Activated CD4-positive, alpha-beta T cell treated with anti-CD3 and anti-CD28 coated beads, Interleukin-2, amount 10 ng/mL, durations not matched to agents 24 days and 14 days (primary cell): ENCODE results near the gene LACTB. TPM values are rescaled to one million over a fixed set of nuclear protein-coding genes. Genes with fewer than 3 reads are reported as not detected.

ENCODE experiments used
- DNase-seq: peaks from one replicate; pipeline ENCODE4 v3.0.0; 2022
- H3K27ac Mint-ChIP-seq: one replicate; pipeline ENCODE4 v1.8.0; 2022; ENCODE audit warnings: mild to moderate bottlenecking, mixed read lengths
- H3K27me3 Mint-ChIP-seq: one replicate; pipeline ENCODE4 v1.8.0; 2022; ENCODE audit warnings: mixed read lengths
- H3K36me3 Mint-ChIP-seq: one replicate; pipeline ENCODE4 v1.8.0; 2022; ENCODE audit warnings: low read depth, mild to moderate bottlenecking, mixed read lengths
- H3K4me1 Mint-ChIP-seq: one replicate; pipeline ENCODE4 v1.8.0; 2021; ENCODE audit warnings: mixed read lengths
- H3K4me3 Mint-ChIP-seq: one replicate; pipeline ENCODE4 v1.8.0; 2022; ENCODE audit warnings: mild to moderate bottlenecking, moderate library complexity, mixed read lengths
- H3K9me3 Mint-ChIP-seq: one replicate; pipeline ENCODE4 v1.8.0; 2021; ENCODE audit warnings: mixed read lengths
- intact Hi-C: fragments of 100-400 bp; cut with micrococcal nuclease; formaldehyde crosslinking; loops from one replicate; pipeline ENCODE4 v1.15.1; 2023
- total RNA-seq: library from RNA; stranded (reverse); gene quantifications from 2 replicates; pipeline ENCODE4 v1.2.3, GENCODE V29; 2022

LACTB gene
- total RNA-seq, 1 donor from 2014 or later: 15.7 TPM

DNA sequence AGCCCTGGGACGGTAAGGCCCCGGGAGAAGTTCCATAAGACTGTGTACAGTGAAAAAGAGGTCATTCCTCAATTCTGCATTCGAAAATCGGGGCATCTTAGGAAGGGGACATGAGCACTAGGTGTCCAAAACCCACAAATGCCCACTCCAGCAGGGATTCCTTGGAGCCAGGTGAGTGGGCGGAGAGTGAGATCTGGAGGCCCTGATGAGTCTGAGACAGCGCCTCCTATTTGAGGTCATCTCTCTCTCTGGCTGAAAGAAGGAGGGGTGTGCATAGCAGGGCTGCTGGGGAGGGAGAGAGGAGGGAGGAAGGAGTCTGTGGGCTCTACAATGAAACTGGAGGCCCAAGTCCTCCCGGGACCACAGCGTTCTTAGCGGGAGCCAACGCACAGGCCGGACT lies 38.1 kb upstream of the LACTB start:
- H3K9me3 Mint-ChIP-seq: no peaks in the 10 kb centered on the region
- DNase-seq: no peak
- peaks cover 11% of the 10 kb centered on the region for H3K27me3 Mint-ChIP-seq
- no peaks in the 10 kb centered on the region for H3K4me1 Mint-ChIP-seq
- H3K36me3 Mint-ChIP-seq: no peaks in the 10 kb centered on the region
- H3K4me3 Mint-ChIP-seq: no peak overlapping the region
- intact Hi-C loops: no loop called here
- H3K27ac Mint-ChIP-seq: no peak overlapping the region

DNA sequence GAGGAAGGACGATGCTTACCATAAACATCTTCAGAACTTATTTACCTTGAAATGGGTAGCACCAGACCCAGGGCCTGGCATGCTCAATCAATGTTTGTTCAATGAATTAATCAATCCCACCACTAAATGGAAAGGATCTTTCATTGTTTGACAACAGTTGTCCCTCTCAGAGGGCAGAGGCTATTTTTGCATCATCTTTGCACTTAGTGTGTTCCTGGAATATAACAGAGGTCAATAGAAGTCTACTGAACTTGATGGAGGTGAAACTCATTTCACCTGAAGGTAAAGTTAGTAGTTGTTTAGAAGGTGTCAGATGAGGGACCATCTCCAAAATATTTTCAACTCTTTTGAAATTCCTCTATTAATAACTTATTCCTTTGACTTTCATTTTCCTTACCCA lies 36.9 kb upstream of the LACTB start:
- intact Hi-C loops: no loop called here
- peaks cover 7% of the 10 kb centered on the region for H3K27me3 Mint-ChIP-seq
- no peaks in the 10 kb centered on the region for H3K9me3 Mint-ChIP-seq
- no peaks in the 10 kb centered on the region for H3K4me1 Mint-ChIP-seq
- DNase-seq: no peak
- H3K36me3 Mint-ChIP-seq: no peaks in the 10 kb centered on the region
- no peak overlapping the region for H3K4me3 Mint-ChIP-seq
- H3K27ac Mint-ChIP-seq: no peak overlapping the region

GRCh38 chr15:63085289-63085688 lies 36.4 kb upstream of the LACTB start:
- no peak overlapping the region for H3K4me3 Mint-ChIP-seq
- H3K4me1 Mint-ChIP-seq: no peaks in the 10 kb centered on the region
- H3K9me3 Mint-ChIP-seq: no peaks in the 10 kb centered on the region
- H3K27ac Mint-ChIP-seq: no peak overlapping the region
- no peak for DNase-seq
- no peaks in the 10 kb centered on the region for H3K36me3 Mint-ChIP-seq
- intact Hi-C loops: no loop called here
- peaks cover 7% of the 10 kb centered on the region for H3K27me3 Mint-ChIP-seq

DNA sequence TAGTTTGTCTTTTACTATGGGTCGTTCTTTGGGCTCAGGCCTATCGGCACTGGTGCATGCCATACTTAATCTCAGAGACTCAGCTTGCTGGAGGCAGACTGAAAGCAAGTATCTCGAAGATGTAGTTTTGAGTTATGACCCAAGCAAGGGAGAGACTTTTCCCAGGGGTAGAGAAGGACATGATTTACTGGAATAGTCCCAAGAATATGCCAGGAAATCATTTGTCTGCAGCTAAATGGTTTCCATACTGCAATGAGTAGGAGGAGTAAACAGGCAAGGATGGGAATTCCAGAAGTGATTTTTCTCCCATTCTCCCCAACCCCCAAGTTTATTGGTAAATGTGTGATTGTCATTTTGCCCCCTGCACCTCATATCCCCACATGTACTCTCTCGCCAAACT lies 35.4 kb upstream of the LACTB start:
- intact Hi-C loops: no loop called here
- H3K27me3 Mint-ChIP-seq: peaks cover 7% of the 10 kb centered on the region
- H3K27ac Mint-ChIP-seq: no peak overlapping the region
- no peaks in the 10 kb centered on the region for H3K36me3 Mint-ChIP-seq
- H3K9me3 Mint-ChIP-seq: no peaks in the 10 kb centered on the region
- H3K4me3 Mint-ChIP-seq: no peak overlapping the region
- no peak for DNase-seq
- H3K4me1 Mint-ChIP-seq: no peaks in the 10 kb centered on the region

DNA sequence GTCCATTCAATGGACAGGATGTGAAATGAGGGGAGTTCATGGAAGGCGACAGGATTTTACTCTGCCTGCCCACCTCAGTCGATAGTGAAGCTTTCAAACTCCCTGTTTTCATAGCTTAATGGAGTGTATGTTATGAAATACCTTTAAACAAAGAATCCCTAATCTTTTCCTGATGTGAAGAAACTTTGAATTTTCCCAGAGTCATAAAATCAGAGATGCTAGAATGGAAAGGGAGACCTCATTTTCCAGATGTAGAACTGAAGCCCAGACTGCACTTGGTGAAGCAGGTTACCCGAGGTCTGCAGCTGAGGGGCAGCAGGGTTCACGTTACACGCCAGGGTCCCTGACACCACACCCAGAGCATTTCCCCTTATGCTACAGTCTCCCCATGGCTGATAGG lies 34.7 kb upstream of the LACTB start:
- no peaks in the 10 kb centered on the region for H3K4me1 Mint-ChIP-seq
- no peak overlapping the region for H3K4me3 Mint-ChIP-seq
- H3K9me3 Mint-ChIP-seq: no peaks in the 10 kb centered on the region
- H3K27ac Mint-ChIP-seq: no peak overlapping the region
- H3K36me3 Mint-ChIP-seq: no peaks in the 10 kb centered on the region
- no peak for DNase-seq
- intact Hi-C loops: no loop called here
- H3K27me3 Mint-ChIP-seq: peaks cover 12% of the 10 kb centered on the region

GRCh38 chr15:63088533-63089245 lies 33.0 kb upstream of the LACTB start:
- Mint-ChIP-seq H3K4me3 (no peak overlapping the region), H3K9me3 (no peaks in the 10 kb centered on the region), H3K4me1 (no peaks in the 10 kb centered on the region), H3K36me3 (no peaks in the 10 kb centered on the region), H3K27ac (no peak overlapping the region), H3K27me3 (peaks cover 8% of the 10 kb centered on the region)
- intact Hi-C loops: no loop called here
- DNase-seq: no peak

DNA sequence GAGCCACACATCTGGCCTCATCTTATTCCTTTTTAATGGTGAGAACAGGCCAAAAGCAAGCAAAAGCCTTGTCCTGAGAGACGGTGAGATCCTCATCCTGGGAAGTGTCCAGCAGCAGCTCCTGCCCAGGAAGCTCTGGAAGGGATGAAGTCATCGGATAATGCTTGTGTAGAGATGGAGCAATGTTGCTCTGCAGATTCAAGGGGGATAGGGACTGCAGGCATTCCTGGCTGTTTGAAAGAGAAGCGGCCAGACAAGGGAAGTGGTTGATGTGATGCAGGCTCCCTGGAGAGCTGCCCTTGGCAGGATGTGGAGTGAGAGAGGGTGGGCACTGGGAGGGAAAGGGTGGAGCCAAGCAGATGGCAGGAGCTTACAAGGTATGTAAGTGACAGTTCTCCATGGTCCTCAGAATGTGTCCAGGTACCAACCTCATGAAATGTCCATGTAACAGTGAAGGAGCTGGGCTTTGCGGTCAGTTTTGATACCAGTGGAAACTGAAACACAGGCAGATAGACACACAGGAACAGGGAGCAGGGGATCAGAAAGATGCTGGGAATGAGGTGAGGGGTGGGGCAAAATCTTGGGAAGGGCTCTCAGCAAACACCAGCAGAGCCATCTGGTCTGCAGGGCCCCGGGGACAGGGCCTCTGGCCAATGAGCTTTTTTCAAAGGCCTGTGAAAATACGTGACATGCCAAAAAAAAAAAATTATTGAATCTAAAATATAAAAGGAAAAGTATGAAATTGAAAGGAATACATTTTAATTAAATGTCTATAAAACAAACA lies 32.2 kb upstream of the LACTB start:
- Mint-ChIP-seq H3K27ac (no peak overlapping the region), H3K9me3 (no peaks in the 10 kb centered on the region), H3K36me3 (no peaks in the 10 kb centered on the region), H3K4me3 (no peak overlapping the region), H3K27me3 (peaks cover 8% of the 10 kb centered on the region), H3K4me1 (no peaks in the 10 kb centered on the region)
- no peak for DNase-seq
- intact Hi-C loops: loop anchor here (5.0 kb wide), 2 partner anchors 242 to 347 kb away; no protein-coding TSS in a partner anchor

GRCh38 chr15:63090472-63090871 lies 31.2 kb upstream of the LACTB start:
- Mint-ChIP-seq H3K9me3 (no peaks in the 10 kb centered on the region), H3K36me3 (no peaks in the 10 kb centered on the region), H3K4me1 (no peaks in the 10 kb centered on the region), H3K27ac (no peak overlapping the region), H3K4me3 (no peak overlapping the region), H3K27me3 (peaks cover 8% of the 10 kb centered on the region)
- DNase-seq: no peak
- intact Hi-C loops: loop anchor here (5.0 kb wide), 2 partner anchors 243 to 348 kb away; no protein-coding TSS in a partner anchor

- no peak for DNase-seq
- intact Hi-C loops: loop anchor here (5.0 kb wide), 2 partner anchors 244 to 349 kb away; no protein-coding TSS in a partner anchor
- no peaks in the 10 kb centered on the region for H3K36me3 Mint-ChIP-seq
Measured at GRCh38 chr15:63090887-63091286, 30.8 kb upstream of the LACTB start.

DNA sequence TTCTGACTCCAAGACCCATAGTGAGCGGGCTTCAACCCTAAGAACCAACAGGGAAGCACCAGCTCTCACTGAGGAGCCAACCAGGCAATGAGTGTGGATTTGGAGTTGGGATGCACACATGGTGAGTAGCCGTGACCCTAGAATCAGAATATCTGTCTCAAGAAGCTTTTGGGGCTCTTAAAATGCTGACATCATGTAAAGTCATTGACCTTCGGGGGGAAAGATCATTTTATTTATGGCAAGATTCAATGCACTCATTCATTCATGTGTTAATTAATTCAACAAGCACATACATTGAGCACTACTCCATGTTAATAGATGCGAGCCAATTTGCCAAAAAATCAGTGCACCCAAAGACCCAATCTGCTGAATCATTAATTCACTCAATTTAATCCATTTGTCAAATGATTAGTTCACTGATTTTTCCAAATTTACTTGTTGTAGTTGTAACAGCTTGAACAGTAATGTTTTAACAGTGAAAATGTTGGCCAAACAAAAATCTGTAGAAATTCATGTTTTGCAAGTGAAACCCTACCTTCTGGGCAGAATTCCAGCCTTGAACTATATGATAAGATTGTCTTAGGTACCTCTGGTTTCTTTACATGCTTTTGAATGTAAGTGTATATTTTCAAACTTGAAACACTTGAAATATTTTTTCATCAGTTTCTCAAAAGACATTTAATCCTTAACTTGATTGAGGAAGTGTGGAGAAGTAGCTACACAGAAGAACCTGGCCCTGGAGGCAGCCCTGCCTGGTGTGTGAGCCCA lies 29.8 kb upstream of the LACTB start:
- no peaks in the 10 kb centered on the region for H3K36me3 Mint-ChIP-seq
- intact Hi-C loops: loop anchor here (5.0 kb wide), 2 partner anchors 245 to 350 kb away; no protein-coding TSS in a partner anchor
- H3K9me3 Mint-ChIP-seq: no peaks in the 10 kb centered on the region
- H3K4me1 Mint-ChIP-seq: no peaks in the 10 kb centered on the region
- peaks cover 6% of the 10 kb centered on the region for H3K27me3 Mint-ChIP-seq
- no peak overlapping the region for H3K4me3 Mint-ChIP-seq
- H3K27ac Mint-ChIP-seq: no peak overlapping the region
- no peak for DNase-seq

More at GRCh38 chr15:63090887-63091286, 30.8 kb upstream of the LACTB start:
- H3K4me3 Mint-ChIP-seq: no peak overlapping the region
- no peaks in the 10 kb centered on the region for H3K9me3 Mint-ChIP-seq
- H3K27me3 Mint-ChIP-seq: peaks cover 8% of the 10 kb centered on the region
- H3K27ac Mint-ChIP-seq: no peak overlapping the region
- H3K4me1 Mint-ChIP-seq: no peaks in the 10 kb centered on the region

DNA sequence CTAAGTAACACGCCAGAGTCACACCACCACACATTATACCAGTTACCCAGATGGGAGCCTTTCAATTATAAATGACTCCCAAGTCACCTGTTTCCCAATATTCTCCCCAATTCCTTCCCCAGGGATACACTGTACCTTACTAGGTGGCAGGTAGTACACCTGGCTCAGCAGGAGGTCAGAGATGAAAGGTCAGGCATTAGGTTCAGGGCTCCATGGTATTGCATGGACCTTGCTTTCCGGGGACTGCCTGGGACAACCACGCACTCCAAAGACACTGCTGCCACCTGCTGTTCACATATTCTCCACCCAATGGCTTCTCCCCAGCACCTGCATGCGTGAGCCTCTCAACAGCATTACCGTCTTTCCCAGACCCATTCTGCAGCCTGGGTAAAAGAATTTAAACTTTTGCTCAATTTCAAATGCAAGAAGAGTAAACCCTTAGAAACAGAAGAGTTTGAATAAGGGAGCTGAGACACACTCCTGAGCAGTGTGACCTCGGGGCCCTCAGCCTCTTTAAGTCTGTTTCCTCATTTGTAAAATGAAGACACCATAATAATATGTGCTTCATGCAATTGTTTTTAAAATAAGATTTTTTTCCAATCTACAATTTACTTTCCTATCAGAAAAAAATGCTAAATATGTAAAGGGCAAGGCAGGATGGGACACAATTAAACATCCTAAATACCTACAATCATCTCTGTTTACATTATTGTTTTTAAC lies 28.0 kb upstream of the LACTB start:
- no peak overlapping the region for H3K4me3 Mint-ChIP-seq
- intact Hi-C loops: loop anchor here (1.0 to 5.0 kb wide), 3 partner anchors 45 to 351 kb away; no protein-coding TSS in a partner anchor
- no peaks in the 10 kb centered on the region for H3K36me3 Mint-ChIP-seq
- H3K9me3 Mint-ChIP-seq: no peaks in the 10 kb centered on the region
- H3K27ac Mint-ChIP-seq: no peak overlapping the region
- H3K4me1 Mint-ChIP-seq: peaks cover 4% of the 10 kb centered on the region
- H3K27me3 Mint-ChIP-seq: peaks cover 5% of the 10 kb centered on the region
- peak; percentile 92 for DNase-seq

DNA sequence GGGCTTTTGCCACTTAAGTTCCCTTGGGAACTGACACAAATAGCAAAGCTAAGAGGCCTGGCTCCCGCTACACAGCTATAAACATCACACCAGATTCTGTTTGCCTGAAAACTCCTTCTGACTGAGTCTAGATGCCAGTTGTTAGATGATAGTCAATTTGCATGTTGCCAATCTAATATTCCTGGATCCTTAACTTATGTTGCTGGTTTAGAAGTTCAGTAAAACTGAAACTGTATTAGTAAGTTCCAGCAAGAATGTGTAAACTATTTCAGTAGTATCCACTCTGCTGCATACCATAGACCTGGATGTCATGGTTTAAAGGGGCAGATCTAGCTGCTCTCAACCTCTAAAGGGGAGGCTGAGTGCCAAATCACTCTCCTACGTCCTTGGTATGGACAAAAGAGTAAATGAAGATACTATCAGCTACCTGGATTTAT lies 27.1 kb upstream of the LACTB start:
- DNase-seq: no peak
- Mint-ChIP-seq H3K4me1 (peaks cover 4% of the 10 kb centered on the region), H3K9me3 (no peaks in the 10 kb centered on the region), H3K36me3 (no peaks in the 10 kb centered on the region), H3K27ac (no peak overlapping the region), H3K4me3 (no peak overlapping the region), H3K27me3 (peaks cover 5% of the 10 kb centered on the region)
- intact Hi-C loops: loop anchor here (5.0 kb wide), 2 partner anchors 247 to 352 kb away; no protein-coding TSS in a partner anchor

DNA sequence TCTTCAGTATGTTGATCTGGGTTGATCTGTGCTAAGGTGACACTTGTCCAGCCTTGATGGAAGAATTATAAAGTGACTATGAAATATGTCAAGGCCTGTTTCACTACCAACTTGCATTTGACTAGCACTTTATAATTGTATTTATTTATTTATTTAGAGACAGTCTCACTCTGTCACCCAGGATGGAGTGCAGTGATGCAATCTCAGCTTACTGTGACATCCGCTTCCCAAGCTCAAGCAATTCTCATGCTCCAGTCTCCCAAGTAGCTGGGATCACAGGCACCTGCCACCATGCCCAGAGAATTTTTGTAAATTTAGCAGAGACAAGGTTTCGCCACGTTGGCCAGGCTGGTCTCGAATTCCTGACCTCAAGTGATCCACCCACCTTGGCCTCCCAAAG lies 25.5 kb upstream of the LACTB start:
- Mint-ChIP-seq H3K9me3 (no peaks in the 10 kb centered on the region), H3K4me3 (no peak overlapping the region), H3K36me3 (no peaks in the 10 kb centered on the region), H3K27ac (no peak overlapping the region), H3K4me1 (peaks cover 4% of the 10 kb centered on the region), H3K27me3 (peaks cover 5% of the 10 kb centered on the region)
- DNase-seq: no peak
- intact Hi-C loops: no loop called here
